B cell (primary cell): ENCODE results near the gene KCNH8. TPM values are rescaled to one million over a fixed set of nuclear protein-coding genes. Genes with fewer than 3 reads are reported as not detected.

Experiments used
- ATAC-seq: fragments of 200-7000 bp; cut with Tn5 transposase; one replicate; pipeline ENCODE4 v1.10.0; 2021; ENCODE audit warnings: low read depth, mild to moderate bottlenecking, moderate number of reproducible peaks, moderate library complexity
- CTCF ChIA-PET: fragments of 350-600 bp; sonication (Branson Sonifier 250); formaldehyde crosslinking; loops from one replicate; lab custom pipeline; 2021; ENCODE audit warnings: antibody characterized with exemption, inconsistent platforms; lab: Charles Lee
- POLR2A ChIA-PET: fragments of 350-600 bp; sonication (Branson Sonifier 250); formaldehyde crosslinking; loops from one replicate; lab custom pipeline; 2021; ENCODE audit warnings: antibody characterized with exemption; lab: Charles Lee
- DNase-seq: peaks from one replicate; pipeline ENCODE4 v3.0.0; 2013
- H2AFZ ChIP-seq: 2 replicates; pipeline ENCODE4 v1.6.1; 2012; ENCODE audit warnings: mild to moderate bottlenecking, low read depth, low read length; ENCODE audit not compliant: insufficient read depth, poor library complexity, severe bottlenecking
- H3K27ac ChIP-seq, 2 donors: 1 replicate in 1 of 2; 2 replicates in 1 of 2; pipeline ENCODE4 v1.5.1; 2012 to 2013; ENCODE audit warnings: low read length in 2 of 2, mild to moderate bottlenecking in 2 of 2, moderate library complexity in 1 of 2
- H3K27me3 ChIP-seq, 4 experiments: fragments of 200-600 bp in 1 of 4; sonication (generic) in 1 of 4; replicated peaks in 1 of 4; 1 replicate in 2 of 4; 2 replicates in 2 of 4; pipeline versions ENCODE4 v1.6.1 to v1.7.0; 2013 to 2016; ENCODE audit warnings: low read length in 3 of 4, mild to moderate bottlenecking in 2 of 4, mixed read lengths in 1 of 4, moderate library complexity in 1 of 4; ENCODE audit not compliant: insufficient read depth in 4 of 4, control insufficient read depth in 3 of 4; ENCODE audit errors: control extremely low read depth in 1 of 4
- H3K36me3 ChIP-seq, 2 experiments: replicated peaks in 1 of 2; 1 replicate in 1 of 2; 2 replicates in 1 of 2; pipeline versions ENCODE4 v1.6.1 to v1.7.1; 2013; ENCODE audit warnings: low read length in 1 of 2; ENCODE audit not compliant: insufficient read depth in 2 of 2, control insufficient read depth in 1 of 2; ENCODE audit errors: control extremely low read depth in 1 of 2, extremely low read depth in 1 of 2
- H3K4me1 ChIP-seq, 2 donors: fragments of 200-600 bp in 1 of 2; sonication (generic) in 1 of 2; 1 replicate in 1 of 2; 2 replicates in 1 of 2; pipeline versions ENCODE4 v1.5.1 to v1.6.1; 2013 to 2017; ENCODE audit warnings: low read length in 2 of 2; ENCODE audit not compliant: control insufficient read depth in 2 of 2, insufficient read depth in 2 of 2
- H3K4me2 ChIP-seq: replicated peaks from 2 replicates; pipeline ENCODE3; 2012; ENCODE audit warnings: mild to moderate bottlenecking, low read depth, low read length; ENCODE audit not compliant: poor library complexity, severe bottlenecking
- H3K4me3 ChIP-seq, 5 experiments: fragments of 200-600 bp in 1 of 5; sonication (generic) in 1 of 5; 1 replicate in 3 of 5; 2 replicates in 2 of 5; pipeline versions ENCODE4 v1.5.1 to v1.7.0; 2011 to 2016; ENCODE audit warnings: low read length in 4 of 5, mild to moderate bottlenecking in 4 of 5, low read depth in 2 of 5, control low read depth in 1 of 5, moderate library complexity in 1 of 5; ENCODE audit not compliant: insufficient read depth in 1 of 5; ENCODE audit errors: control extremely low read depth in 1 of 5, extremely low read depth in 1 of 5
- H3K79me2 ChIP-seq: fragments of 200-600 bp; sonication (generic); one replicate; pipeline ENCODE4 v1.6.0; 2016; ENCODE audit warnings: low read length; ENCODE audit not compliant: control insufficient read depth, insufficient read depth
- H3K9ac ChIP-seq: fragments of 200-600 bp; sonication (generic); 2 replicates; pipeline ENCODE4 v1.6.1; 2017; ENCODE audit warnings: mild to moderate bottlenecking, low read length, moderate library complexity
- H3K9me3 ChIP-seq, 3 donors: one replicate each; pipeline versions ENCODE4 v1.6.1 to v1.7.1; 2013; ENCODE audit warnings: low read length in 2 of 3; ENCODE audit not compliant: control insufficient read depth in 2 of 3, insufficient read depth in 1 of 3; ENCODE audit errors: control extremely low read depth in 1 of 3
- H4K20me1 ChIP-seq: 2 replicates; pipeline ENCODE4 v1.6.0; 2012; ENCODE audit warnings: mild to moderate bottlenecking, low read length; ENCODE audit not compliant: insufficient read depth, control insufficient read depth, poor library complexity, severe bottlenecking
- H3K27ac Mint-ChIP-seq: one replicate; pipeline ENCODE4 v1.8.0; 2021; ENCODE audit warnings: mixed read lengths
- H3K27me3 Mint-ChIP-seq: one replicate; pipeline ENCODE4 v1.8.0; 2021; ENCODE audit warnings: mixed read lengths
- H3K4me1 Mint-ChIP-seq: one replicate; pipeline ENCODE4 v1.8.0; 2021; ENCODE audit warnings: mixed read lengths
- H3K4me3 Mint-ChIP-seq: one replicate; pipeline ENCODE4 v1.8.0; 2021; ENCODE audit warnings: mixed read lengths
- H3K9me3 Mint-ChIP-seq: one replicate; pipeline ENCODE4 v1.8.0; 2022; ENCODE audit warnings: mixed read lengths; ENCODE audit not compliant: insufficient read depth
- EZH2 ChIP-seq: IDR thresholded peaks from 2 replicates; pipeline ENCODE4 v1.6.1; 2012; ENCODE audit warnings: borderline replicate concordance, low read depth, mild to moderate bottlenecking, moderate library complexity, low read length; ENCODE audit not compliant: insufficient read depth, poor library complexity, severe bottlenecking
- WGBS: methylation state at CpG from one replicate; pipeline ENCODE4 v1.1.5; 2013; ENCODE audit warnings: missing lambda C conversion rate; ENCODE audit not compliant: insufficient coverage; 5-methylcytosine and 5-hydroxymethylcytosine counted together
- intact Hi-C: fragments of 100-400 bp; cut with micrococcal nuclease; formaldehyde crosslinking; loops from one replicate; pipeline ENCODE4 v1.10.0; 2022
- polyA plus RNA-seq: library from polyadenylated mRNA; depleted of rRNA; stranded (reverse); fragments of >200 nt; gene quantifications from 2 replicates; pipeline ENCODE4 v1.2.3, GENCODE V29; 2012
- total RNA-seq, 2 donors: library from RNA; stranded (reverse); fragments of 120-200 nt in 1 of 2; gene quantifications; 1 replicate in 1 of 2; 2 replicates in 1 of 2; pipeline versions ENCODE4 v1.2.3 to v1.2.4, GENCODE V29; 2013 to 2022
- TF ChIP-seq, protein P1 (sequence below): fragments of 200-600 bp; IDR thresholded peaks from one replicate; pipeline ENCODE4 v1.8.0; 2022; ENCODE audit warnings: antibody characterized with exemption, mild to moderate bottlenecking

KCNH8 gene
- total and polyA plus RNA-seq, 2 donors (not counting 1 experiment from before 2014, with no cell fraction given) = 4.0 to 12.7 TPM

DNA sequence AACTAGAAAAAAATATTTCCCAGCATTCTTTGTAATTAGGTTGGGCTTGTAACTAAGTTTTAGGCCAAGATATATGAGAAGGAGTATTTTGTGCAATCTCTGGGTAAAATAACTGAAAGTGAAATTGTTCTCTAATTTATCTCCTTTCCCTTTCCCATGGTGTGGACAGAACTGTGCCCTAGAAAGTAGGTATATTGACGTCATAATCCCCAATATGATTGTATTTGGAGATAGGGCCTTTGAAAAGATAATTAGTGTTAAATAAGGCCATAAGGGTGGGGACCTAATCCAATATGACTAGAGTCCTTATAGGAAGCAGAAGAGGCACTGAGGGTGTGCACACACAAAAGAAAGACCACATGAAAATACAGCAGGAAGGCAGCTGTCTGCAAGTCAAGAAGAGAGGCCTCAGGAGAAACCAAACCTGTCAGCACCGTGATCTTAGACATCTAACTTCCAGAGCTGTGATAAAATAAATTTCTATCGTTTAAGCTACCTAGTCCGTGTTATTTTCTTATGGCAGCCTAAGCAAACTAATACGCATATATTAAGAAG lies 106.6 kb downstream of the KCNH8 start:
- intact Hi-C loops = no loop called here
- peaks cover 0 to 5% (median 4%) of the 10 kb centered on the region in 3 donors for H3K9me3 ChIP-seq
- ATAC-seq = no peak
- H3K4me3 ChIP-seq = no peak overlapping the region
- no peak overlapping the region for H3K4me3 Mint-ChIP-seq
- H3K4me2 ChIP-seq = no peak overlapping the region
- H3K27ac Mint-ChIP-seq = no peak overlapping the region
- no peak for TF ChIP-seq EZH2
- TF ChIP-seq, protein P1, sequence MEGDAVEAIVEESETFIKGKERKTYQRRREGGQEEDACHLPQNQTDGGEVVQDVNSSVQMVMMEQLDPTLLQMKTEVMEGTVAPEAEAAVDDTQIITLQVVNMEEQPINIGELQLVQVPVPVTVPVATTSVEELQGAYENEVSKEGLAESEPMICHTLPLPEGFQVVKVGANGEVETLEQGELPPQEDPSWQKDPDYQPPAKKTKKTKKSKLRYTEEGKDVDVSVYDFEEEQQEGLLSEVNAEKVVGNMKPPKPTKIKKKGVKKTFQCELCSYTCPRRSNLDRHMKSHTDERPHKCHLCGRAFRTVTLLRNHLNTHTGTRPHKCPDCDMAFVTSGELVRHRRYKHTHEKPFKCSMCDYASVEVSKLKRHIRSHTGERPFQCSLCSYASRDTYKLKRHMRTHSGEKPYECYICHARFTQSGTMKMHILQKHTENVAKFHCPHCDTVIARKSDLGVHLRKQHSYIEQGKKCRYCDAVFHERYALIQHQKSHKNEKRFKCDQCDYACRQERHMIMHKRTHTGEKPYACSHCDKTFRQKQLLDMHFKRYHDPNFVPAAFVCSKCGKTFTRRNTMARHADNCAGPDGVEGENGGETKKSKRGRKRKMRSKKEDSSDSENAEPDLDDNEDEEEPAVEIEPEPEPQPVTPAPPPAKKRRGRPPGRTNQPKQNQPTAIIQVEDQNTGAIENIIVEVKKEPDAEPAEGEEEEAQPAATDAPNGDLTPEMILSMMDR = no peak
- H2AFZ ChIP-seq = no peak overlapping the region
- H3K27me3 Mint-ChIP-seq = no peaks in the 10 kb centered on the region
- H3K79me2 ChIP-seq = no peaks in the 10 kb centered on the region
- H3K9me3 Mint-ChIP-seq = peaks cover 3% of the 10 kb centered on the region
- POLR2A ChIA-PET = no interaction called here
- no peaks in the 10 kb centered on the region for H3K36me3 ChIP-seq
- peaks cover 5 to 10% of the 10 kb centered on the region in 2 donors for H3K4me1 ChIP-seq
- peaks cover 13% of the 10 kb centered on the region for H3K4me1 Mint-ChIP-seq
- no peak overlapping the region for H3K9ac ChIP-seq
- H4K20me1 ChIP-seq = no peaks in the 10 kb centered on the region
- DNase-seq = no peak
- H3K27ac ChIP-seq = no peak overlapping the region
- CTCF ChIA-PET = no interaction called here
- no peaks in the 10 kb centered on the region for H3K27me3 ChIP-seq
- 70% methylated on average over 5 of the region's 5 CpGs for WGBS

DNA sequence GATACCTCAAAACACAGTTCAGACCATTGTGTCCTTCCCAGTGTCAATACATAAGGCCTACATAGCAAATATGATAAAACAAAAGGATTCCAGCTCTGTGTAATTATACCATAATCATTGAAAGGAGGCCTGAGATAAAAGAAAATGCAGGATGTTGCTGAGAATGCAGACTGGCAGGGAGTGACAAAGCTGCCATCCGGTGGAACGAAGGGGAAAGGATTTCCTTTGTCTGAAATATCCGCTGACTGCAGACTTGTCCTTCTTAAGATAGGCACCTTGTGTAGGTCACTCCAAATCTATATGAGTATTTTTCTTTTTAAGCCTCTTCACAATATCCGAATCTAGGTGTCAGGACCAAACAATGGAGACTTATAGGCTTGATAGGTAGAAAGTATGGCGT lies 108.0 kb downstream of the KCNH8 start:
- Mint-ChIP-seq H3K27me3 (no peaks in the 10 kb centered on the region), H3K27ac (no peak overlapping the region), H3K4me1 (peaks cover 13% of the 10 kb centered on the region), H3K9me3 (peaks cover 3% of the 10 kb centered on the region), H3K4me3 (no peak overlapping the region)
- WGBS = 88% methylated on average over 2 of the region's 5 CpGs
- Histone ChIP-seq H3K4me3 (no peak overlapping the region), H3K27me3 (no peaks in the 10 kb centered on the region), H3K9me3 (peaks cover 0 to 5% (median 4%) of the 10 kb centered on the region in 3 donors), H3K4me1 (peaks cover 5 to 10% of the 10 kb centered on the region in 2 donors), H3K36me3 (no peaks in the 10 kb centered on the region), H3K27ac (no peak overlapping the region), H3K9ac (no peak overlapping the region), H4K20me1 (no peaks in the 10 kb centered on the region), H3K79me2 (no peaks in the 10 kb centered on the region), H2AFZ (no peak overlapping the region), H3K4me2 (no peak overlapping the region)
- intact Hi-C loops = no loop called here
- DNase-seq (no peak), ATAC-seq (no peak)
- ChIA-PET POLR2A (no interaction called here), CTCF (interaction anchor here (1.3 kb wide), 1 partner anchor 9 kb away, joined by 4 read pairs; no protein-coding TSS in a partner anchor)
- TF ChIP-seq, protein P1 = no peak
- no peak for TF ChIP-seq EZH2
